Stimulated activated CD4-positive, alpha-beta T cell treated with anti-CD3 and anti-CD28 coated beads, Interleukin-12 subunit alpha, Interleukin-12 subunit beta, amount 100 ng/mL, for 48 hours (primary cell): ENCODE data around the gene KDM4B.

Source experiments
- DNase-seq, 3 donors: peaks; one replicate each; pipeline ENCODE4 v3.0.0-alpha.2; 2020; ENCODE audit warnings: low read depth in 2 of 3, low spot score in 1 of 3

The KDM4B gene

GRCh38 chr19:4984106-4984380 lies 15.1 kb downstream of the KDM4B start:
- no peak for DNase-seq

- DNase-seq = no peak
These were observed 15.6 kb downstream of the KDM4B start for GRCh38 chr19:4984438-4984990.

DNA sequence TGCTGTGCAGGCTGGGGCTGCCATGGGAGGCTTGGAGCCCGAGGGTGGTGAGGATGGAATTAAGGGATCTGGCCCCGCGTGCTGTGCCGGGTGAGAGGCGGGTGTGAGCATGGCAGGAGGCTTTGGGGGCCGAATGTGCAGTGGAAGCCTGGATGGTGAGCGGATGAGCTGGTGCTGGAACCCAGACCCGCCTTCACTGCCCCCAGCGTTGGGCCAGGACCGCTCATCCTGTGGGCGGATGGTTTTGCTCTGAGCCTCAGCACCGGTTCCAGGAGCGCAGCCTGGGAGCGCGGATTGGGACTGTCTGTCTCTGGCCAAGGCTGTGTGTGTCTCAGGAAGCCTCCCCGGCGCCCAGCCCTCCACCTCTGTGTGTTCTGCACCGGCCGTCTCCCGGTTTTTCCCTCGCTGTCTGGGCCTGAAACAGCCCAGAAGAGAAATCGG lies 16.7 kb downstream of the KDM4B start:
- DNase-seq = no peak

DNA sequence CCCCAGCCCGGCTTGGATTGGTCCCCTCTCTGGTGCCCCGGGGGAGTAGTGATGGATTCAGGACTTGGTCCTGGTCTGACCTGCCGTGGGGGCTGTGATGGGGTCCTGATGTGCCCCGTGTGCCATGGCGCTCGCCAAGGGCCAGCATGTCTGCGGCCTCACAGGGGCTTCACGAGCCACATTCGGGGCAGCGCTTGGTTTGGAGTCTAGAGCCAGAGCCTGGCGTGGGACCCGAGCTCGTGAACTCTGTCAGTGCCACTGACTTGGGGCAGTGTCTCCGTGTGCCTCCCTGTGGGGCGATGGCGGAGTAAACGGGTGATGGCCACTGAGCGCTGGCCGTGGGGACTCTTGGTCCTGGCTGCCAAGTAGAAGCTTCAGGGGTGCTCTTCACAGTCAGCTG lies 17.1 kb downstream of the KDM4B start:
- no peak for DNase-seq

DNA sequence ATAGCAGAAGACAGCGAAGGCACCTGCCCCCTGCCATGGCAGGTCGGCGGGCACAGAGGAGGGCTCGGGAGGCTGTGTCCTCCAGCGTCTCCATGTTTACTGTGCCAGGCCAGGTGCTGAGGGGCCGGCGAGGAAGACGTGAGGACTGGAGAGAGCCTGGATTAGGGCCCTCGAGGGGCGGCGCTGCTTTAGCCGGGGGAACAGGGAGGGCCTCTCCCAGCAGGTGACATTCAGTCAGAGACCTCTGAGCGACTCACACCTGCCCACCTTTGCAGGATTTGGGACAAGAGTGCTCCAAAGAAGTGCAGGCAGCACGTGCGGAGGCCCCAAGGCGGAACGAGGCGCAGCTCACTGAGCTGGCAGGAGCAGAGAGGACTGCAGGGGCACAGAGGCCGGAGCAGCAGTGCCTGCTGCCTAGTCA lies 17.6 kb downstream of the KDM4B start:
- DNase-seq = no peak

- no peak for DNase-seq
These were observed 18.3 kb downstream of the KDM4B start for GRCh38 chr19:4987256-4987655.

- no peak for DNase-seq
These were observed 18.9 kb downstream of the KDM4B start for GRCh38 chr19:4987692-4988370.

DNA sequence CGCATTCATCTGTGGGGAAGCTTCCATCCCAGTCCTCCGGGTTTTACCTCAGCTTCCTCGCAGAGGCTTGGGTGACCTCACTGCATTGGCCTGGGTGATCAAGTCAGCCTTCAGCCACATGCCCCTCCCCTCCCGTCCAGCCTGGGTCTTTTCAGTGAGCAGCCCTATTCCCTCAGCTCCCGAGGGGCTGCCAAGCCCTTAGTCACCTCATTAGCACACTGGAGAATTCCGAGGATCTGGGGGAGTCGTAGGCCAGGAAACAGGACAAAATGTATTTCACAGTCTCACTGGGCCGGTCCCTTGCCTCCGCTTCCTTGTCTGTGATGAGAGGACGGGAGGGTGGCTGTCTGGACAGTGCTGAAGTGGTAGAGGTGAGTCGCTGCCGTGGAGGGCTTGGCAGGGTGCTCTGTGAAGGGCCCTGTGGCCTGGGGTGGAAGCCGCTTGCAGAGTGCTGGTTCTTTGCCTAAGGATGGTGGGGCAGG lies 19.9 kb downstream of the KDM4B start:
- DNase-seq = no peak

- no peak for DNase-seq
These were observed 21.4 kb downstream of the KDM4B start for GRCh38 chr19:4990306-4990705.

DNA sequence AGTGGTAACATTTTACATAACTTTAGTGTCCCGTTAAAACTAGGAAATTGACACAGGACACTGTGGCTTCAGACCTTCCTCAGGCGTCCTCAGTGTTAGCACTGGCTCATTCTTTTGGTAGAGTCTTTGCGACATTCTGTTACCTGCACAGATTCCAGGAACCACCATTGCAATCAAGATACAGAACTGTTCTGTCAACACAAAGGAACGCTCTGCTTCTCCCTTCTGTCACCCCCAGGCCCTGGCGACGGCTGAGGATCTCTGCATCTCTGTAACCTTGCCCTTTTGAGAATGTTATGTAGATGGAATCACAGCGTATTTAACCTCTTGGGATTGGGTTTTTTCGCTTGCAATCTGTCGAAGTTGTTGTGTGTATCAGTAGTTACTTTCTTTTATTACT lies 22.6 kb downstream of the KDM4B start:
- DNase-seq = no peak

DNA sequence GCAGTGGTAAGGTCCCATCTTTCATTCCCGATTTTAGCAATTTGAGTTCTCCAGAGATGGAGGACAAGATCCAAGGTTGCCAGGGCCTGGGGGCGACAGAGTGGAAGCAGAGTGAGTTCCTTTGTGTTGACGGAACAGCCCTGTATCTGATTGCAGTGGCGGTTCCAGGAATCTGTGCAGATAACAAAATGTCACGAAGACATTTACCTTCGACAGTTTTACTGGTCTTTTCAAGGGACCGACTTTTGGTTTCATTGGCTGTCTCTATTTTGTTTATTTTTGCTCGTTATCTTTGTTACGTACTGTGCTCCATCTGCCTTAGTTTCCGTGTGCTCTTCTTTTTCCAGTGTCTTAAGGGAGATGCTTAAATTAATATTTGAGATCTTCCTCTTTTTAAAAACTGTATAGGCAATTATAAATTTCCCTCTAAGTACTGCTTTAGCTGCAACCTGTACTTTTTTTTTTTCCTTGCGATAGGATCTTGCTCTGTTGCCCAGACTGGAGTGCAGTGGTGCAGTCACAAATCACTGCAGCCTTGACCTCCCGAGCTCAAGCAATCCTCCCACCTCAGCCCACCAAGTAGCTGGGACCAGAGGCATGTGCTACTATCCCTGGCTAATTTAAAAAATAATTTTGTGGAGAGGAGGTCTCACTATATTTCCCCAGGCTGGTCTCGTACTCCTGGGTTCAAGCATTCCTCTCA lies 23.2 kb downstream of the KDM4B start:
- no peak for DNase-seq

GRCh38 chr19:4993683-4994082 lies 24.8 kb downstream of the KDM4B start:
- no peak for DNase-seq

GRCh38 chr19:4996701-4997100 lies 27.8 kb downstream of the KDM4B start:
- no peak for DNase-seq

DNA sequence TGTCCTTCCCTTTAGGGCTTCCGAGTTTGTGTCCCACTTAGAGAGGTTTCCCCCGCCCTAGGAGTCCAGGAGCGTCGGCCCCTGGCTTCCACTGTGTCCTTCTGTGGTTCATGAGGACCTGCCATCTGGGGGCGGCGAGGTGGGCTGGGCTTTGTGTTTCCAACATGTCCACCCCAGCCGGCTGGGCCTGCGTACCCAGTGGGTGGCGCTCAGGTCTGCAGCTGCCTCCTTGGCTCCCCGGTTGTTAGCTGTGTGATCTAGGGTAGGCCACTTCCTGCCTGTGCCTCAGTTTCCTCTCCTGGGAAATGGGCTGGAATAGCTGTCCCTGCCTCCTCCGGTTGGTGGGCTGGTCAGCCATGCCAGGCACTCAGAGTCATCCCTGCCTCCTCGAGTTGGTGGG lies 28.4 kb downstream of the KDM4B start:
- no peak for DNase-seq

- no peak for DNase-seq
These were observed 31.3 kb downstream of the KDM4B start for GRCh38 chr19:5000120-5000611.

- DNase-seq = peak; percentile 11 to 41 (median 26)
These were observed 32.7 kb downstream of the KDM4B start for GRCh38 chr19:5001615-5002014.

DNA sequence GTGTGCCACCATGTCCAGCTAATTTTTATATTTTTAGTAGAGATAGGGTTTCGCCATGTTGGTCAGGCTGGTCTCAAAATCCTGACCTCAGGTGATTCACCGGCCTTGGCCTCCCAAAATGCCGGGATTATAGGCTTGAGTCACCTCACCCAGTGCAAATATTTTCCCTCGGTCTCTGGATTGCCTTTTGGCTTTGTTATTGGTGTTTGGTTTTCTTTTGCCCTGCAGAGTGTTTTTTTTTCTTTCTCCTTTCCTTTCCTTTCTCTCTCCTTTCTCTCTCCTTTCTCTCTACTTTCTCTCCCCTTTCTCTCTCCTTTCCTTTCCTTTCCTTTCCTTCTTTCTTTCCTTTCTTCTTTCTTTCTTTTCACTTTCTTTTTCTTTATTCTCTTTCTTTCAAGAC lies 33.2 kb downstream of the KDM4B start:
- no peak for DNase-seq

DNA sequence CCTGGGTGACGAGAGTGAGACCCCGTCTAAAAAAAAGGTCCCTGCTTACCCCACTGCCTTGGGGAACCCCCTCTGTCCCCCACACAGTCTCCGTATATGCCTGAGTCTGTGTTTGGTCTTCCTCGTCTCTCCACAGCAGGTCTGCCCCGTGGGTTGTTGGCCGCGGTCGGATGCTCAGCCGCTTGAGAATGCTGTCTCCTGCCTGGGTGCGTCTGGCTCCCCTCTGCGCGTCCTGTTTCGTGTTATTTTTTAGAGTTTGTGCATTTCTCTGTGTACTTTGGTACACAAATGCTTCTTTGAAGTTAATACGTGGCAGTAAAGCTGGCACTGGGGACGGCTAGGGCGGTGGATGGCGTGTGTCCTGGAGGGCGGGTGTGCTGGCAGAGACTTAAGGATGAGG lies 34.9 kb downstream of the KDM4B start:
- DNase-seq = no peak

- DNase-seq = no peak
These were observed 36.2 kb downstream of the KDM4B start for GRCh38 chr19:5005096-5005495.

GRCh38 chr19:5006201-5006600 lies 37.3 kb downstream of the KDM4B start:
- no peak for DNase-seq

- no peak for DNase-seq
These were observed 37.9 kb downstream of the KDM4B start for GRCh38 chr19:5006821-5007220.

- DNase-seq = no peak
These were observed 42.7 kb downstream of the KDM4B start for GRCh38 chr19:5011476-5012238.
